ENCODE results near the gene TBRG1. TPM values are rescaled to one million over a fixed set of nuclear protein-coding genes. Genes with fewer than 3 reads are reported as not detected.

TBRG1 gene, protein sequence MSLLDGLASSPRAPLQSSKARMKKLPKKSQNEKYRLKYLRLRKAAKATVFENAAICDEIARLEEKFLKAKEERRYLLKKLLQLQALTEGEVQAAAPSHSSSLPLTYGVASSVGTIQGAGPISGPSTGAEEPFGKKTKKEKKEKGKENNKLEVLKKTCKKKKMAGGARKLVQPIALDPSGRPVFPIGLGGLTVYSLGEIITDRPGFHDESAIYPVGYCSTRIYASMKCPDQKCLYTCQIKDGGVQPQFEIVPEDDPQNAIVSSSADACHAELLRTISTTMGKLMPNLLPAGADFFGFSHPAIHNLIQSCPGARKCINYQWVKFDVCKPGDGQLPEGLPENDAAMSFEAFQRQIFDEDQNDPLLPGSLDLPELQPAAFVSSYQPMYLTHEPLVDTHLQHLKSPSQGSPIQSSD
- total RNA-seq, result 10.9 and 16.8 TPM in 2 replicates

DNA sequence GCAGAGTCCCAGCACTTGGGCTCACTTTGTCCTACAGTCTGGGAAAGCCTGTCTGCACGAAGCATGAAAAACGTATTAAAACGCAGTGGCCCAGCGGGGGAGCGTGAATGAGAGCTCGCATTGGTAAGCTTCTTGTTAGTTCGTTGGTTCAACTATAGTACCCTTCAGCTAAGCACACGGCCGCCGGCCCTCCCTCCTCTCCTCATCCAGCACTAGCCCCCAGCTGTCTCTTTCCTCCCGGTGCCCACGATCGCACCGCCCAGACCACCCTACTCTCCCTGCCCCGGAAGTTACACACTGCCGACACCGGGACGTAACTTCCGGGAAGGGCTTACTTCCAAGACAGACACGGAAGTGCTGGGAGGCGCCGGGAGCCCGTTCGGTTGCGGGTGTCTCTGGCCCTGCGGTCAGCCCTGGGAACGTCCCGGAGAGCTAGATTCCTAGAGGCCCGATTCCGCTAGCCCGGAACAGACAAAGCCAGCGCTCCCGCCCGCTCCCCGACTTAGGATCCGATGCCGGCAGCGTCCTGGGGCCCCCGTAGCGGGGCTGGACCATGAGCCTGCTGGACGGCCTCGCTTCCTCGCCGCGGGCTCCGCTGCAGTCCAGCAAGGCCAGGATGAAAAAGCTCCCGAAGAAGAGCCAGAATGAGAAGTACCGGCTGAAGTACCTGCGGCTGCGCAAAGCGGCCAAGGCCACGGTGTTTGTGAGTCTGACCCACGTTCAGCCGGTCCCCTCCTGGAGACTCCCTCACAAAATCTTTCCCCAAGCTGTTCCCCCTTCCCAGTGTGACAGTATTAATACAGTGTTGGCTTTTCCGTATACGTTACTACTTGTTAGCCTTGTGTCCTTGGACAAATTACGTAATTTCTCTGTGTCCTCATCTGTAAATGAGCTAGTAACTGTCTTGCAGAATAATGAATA is at the start of gene TBRG1:
TSS of gene TBRG1 (plus strand) at position 334 of the 921 bp plus-strand sequence. CDS start at position 554, 220 bp downstream.

DNA sequence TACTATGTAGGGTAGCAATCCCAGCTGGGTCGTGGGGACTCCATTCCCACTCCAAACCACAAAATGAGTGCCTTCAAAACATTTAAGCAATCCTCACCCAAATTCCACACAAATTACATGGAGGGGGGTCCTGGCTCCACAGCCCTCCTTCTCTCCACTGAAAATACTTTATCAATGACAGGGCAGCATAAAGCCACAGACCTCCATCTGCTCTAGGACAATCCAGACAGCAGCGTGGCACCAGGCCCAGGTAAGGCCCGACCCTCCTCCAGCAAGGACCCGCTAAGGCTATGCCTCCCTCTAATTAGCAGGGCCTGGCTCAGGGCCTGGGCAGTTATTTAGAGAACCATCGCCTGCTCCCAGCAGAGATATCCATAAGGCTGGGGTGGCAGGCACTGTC is 11.6 kb upstream of the TBRG1 start, which contains the start of gene PANX3:
TSS of gene PANX3 (plus strand) at position 365 of the 400 bp plus-strand sequence. CDS start 129 bp downstream, outside the sequence.

DNA sequence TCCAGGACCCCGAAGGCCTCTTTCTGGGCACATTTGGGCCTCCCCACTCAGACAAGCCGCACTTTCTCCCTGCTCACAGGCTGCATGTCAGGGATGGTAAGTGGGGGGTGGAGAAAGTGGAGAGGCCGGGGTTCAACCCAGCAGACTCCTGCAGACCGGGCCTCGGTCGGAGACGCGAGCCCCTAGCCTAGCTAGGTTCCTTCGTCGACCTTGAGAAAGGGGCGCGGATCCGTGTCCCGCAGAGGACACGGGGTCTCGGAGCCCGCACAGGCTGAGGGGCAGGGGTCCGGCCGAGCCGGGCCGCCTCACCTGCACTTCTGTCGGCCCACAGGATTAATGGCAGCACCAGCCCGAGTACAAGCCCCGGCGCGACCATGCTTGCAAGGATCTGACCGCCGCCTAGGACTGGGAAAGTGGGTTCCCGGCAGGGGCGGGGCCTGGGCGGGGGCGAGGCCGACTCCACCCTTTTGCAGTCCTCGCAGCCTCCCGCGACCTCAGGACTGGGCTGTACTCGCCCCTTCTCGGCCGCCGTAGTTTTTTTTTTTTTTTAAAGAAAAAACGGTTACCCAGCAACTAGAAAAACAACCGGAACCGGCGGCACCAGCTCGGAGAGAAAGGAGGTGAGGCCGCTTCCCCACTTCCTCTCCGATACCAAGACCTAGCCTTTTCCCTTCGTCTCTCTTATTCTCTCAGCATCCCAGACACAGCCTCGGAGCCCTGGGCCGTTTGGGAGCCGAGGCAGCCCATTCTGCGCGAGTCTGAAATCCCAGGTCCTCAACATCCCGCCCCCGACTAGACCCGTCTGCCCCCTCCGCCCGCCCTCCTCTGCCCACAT is 50.9 kb downstream of the TBRG1 start, which contains the start of the genes SIAE and SPA17:
TSS of gene SIAE (minus strand) at position 407 of the 835 bp plus-strand sequence. CDS start at position 376, 31 bp downstream.
TSS of gene SPA17 (plus strand) at position 572 of the 835 bp plus-strand sequence. CDS start 1,361 bp downstream, outside the sequence.

Other genes with a start within 250 kb of the TBRG1 start
- gene OR8B2, start 238.4 kb upstream of the TBRG1 start, total RNA-seq, result not detected in 2 replicates
- gene OR8B3, start 223.8 kb upstream of the TBRG1 start, total RNA-seq, result not detected in 2 replicates
- gene OR8B4, start 198.0 kb upstream of the TBRG1 start, total RNA-seq, result not detected in 2 replicates
- not detected in 2 replicates for gene OR8B8, start 177.2 kb upstream of the TBRG1 start, total RNA-seq
- gene OR8B12, start 79.2 kb upstream of the TBRG1 start, total RNA-seq, result not detected in 2 replicates
- not detected in 2 replicates for gene OR8A1, start 52.9 kb upstream of the TBRG1 start, total RNA-seq
- gene PANX3, start 11.4 kb upstream of the TBRG1 start, total RNA-seq, result not detected in 2 replicates
- gene SIAE, start 50.9 kb downstream of the TBRG1 start, total RNA-seq, result 10.4 and 13.0 TPM in 2 replicates
- 5.7 and 7.5 TPM in 2 replicates for gene SPA17, start 51.0 kb downstream of the TBRG1 start, total RNA-seq
- 1.3 and 1.6 TPM in 2 replicates for gene NRGN, start 117.1 kb downstream of the TBRG1 start, total RNA-seq
- 0.54 and 0.85 TPM in 2 replicates for gene VSIG2, start 129.4 kb downstream of the TBRG1 start, total RNA-seq
- 70.7 and 78.8 TPM in 2 replicates for gene ESAM, start 139.4 kb downstream of the TBRG1 start, total RNA-seq
- 7.9 and 13.9 TPM in 2 replicates for gene MSANTD2, start 177.5 kb downstream of the TBRG1 start, total RNA-seq
- gene ROBO3, start 242.6 kb downstream of the TBRG1 start, total RNA-seq, result 11.6 and 24.9 TPM in 2 replicates

Measured in endothelial cell of coronary artery (primary cell).